PC-3 (cell line): ENCODE data around the gene STARD5. TPM values are rescaled to one million over a fixed set of nuclear protein-coding genes. Genes with fewer than 3 reads are reported as not detected.

Experiments used
- ATAC-seq: fragments of 200-7000 bp; cut with Tn5 transposase; 2 replicates; pipeline ENCODE4 v1.9.1; 2020; ENCODE audit warnings: mild to moderate bottlenecking, moderate library complexity
- BruUV-seq: library from RNA; stranded (reverse); fragments of 400-500 nt; replicated peaks from 2 replicates; lab custom pipeline; 2021; lab: Mats Ljungman, UMichigan
- CTCF ChIA-PET: fragments of 300-600 bp; sonication (Branson Sonifier 250); formaldehyde crosslinking; loops from one replicate; lab custom pipeline; 2022; ENCODE audit warnings: antibody characterized with exemption; lab: Charles Lee
- POLR2A ChIA-PET: fragments of 300-600 bp; sonication (Branson Sonifier 250); formaldehyde crosslinking; loops from one replicate; lab custom pipeline; 2022; ENCODE audit warnings: antibody characterized with exemption; ENCODE audit not compliant: unreplicated experiment; lab: Charles Lee
- DNase-seq: peaks from one replicate; pipeline ENCODE4 v3.0.0-alpha.2; 2015
- H2AFZ ChIP-seq: fragments of 300-600 bp; sonication (generic); 2 replicates; pipeline ENCODE4 v1.6.0; 2016; ENCODE audit warnings: antibody characterized with exemption, low read length
- H3F3A ChIP-seq: fragments of 300-600 bp; sonication (generic); one replicate; pipeline ENCODE4 v1.6.0; 2017; ENCODE audit warnings: antibody characterized with exemption, low read length, control low read depth, mild to moderate bottlenecking; ENCODE audit not compliant: unreplicated experiment
- H3K27ac ChIP-seq: fragments of 300-600 bp; sonication (generic); 2 replicates; pipeline ENCODE4 v1.5.1; 2016; ENCODE audit warnings: mild to moderate bottlenecking, low read length
- H3K27me3 ChIP-seq: fragments of 300-600 bp; sonication (generic); 2 replicates; pipeline ENCODE4 v1.6.1; 2016; ENCODE audit warnings: low read length, mixed read lengths
- H3K36me3 ChIP-seq: fragments of 300-600 bp; sonication (generic); 2 replicates; pipeline ENCODE4 v1.6.1; 2016; ENCODE audit warnings: low read depth, mixed run types, low read length, mixed read lengths
- H3K4me1 ChIP-seq: fragments of 300-600 bp; sonication (generic); 2 replicates; pipeline ENCODE4 v1.5.1; 2016; ENCODE audit warnings: low read length; ENCODE audit not compliant: insufficient read depth
- H3K4me2 ChIP-seq: fragments of 300-600 bp; sonication (generic); 2 replicates; pipeline ENCODE4 v1.6.0; 2016; ENCODE audit warnings: low read length
- H3K4me3 ChIP-seq: fragments of 300-600 bp; sonication (generic); 2 replicates; pipeline ENCODE4 v1.5.1; 2016; ENCODE audit warnings: mild to moderate bottlenecking, low read length, mixed read lengths
- H3K79me2 ChIP-seq: fragments of 300-600 bp; sonication (generic); 2 replicates; pipeline ENCODE4 v1.6.1; 2017; ENCODE audit warnings: low read length, mixed read lengths
- H3K9ac ChIP-seq: fragments of 300-600 bp; sonication (generic); 2 replicates; pipeline ENCODE4 v1.6.0; 2016; ENCODE audit warnings: mild to moderate bottlenecking, low read length
- H3K9me2 ChIP-seq: fragments of 300-600 bp; sonication (generic); replicated peaks from 2 replicates; pipeline ENCODE4 v1.6.1; 2016; ENCODE audit warnings: mixed run types, low read length, mixed read lengths
- H3K9me3 ChIP-seq: fragments of 300-600 bp; sonication (generic); 2 replicates; pipeline ENCODE4 v1.6.1; 2016; ENCODE audit warnings: low read length, mixed read lengths
- H4K20me1 ChIP-seq: fragments of 300-600 bp; sonication (generic); 2 replicates; pipeline ENCODE4 v1.6.1; 2016; ENCODE audit warnings: low read length, mixed read lengths
- CTCF ChIP-seq: fragments of 300-600 bp; sonication (generic); conservative IDR thresholded peaks from 2 replicates; pipeline ENCODE4 v1.5.1; 2017; ENCODE audit warnings: antibody characterized with exemption, low read depth, mild to moderate bottlenecking, low read length
- EZH2 ChIP-seq: fragments of 300-600 bp; sonication (generic); IDR thresholded peaks from one replicate; pipeline ENCODE4 v1.6.1; 2017; ENCODE audit warnings: antibody characterized with exemption, mild to moderate bottlenecking, low read length; ENCODE audit not compliant: unreplicated experiment
- EZH2phosphoT487 ChIP-seq: fragments of 300-600 bp; sonication (generic); IDR thresholded peaks from 2 replicates; pipeline ENCODE4 v1.6.1; 2018; ENCODE audit warnings: mild to moderate bottlenecking, antibody characterized with exemption, low read length, borderline replicate concordance
- intact Hi-C: fragments of 100-400 bp; cut with micrococcal nuclease; formaldehyde crosslinking; loops from 2 replicates; pipeline ENCODE4 v1.9.0; 2023
- total RNA-seq: library from RNA; depleted of rRNA; stranded (reverse); fragments of >200 nt; gene quantifications from 2 replicates; pipeline ENCODE4 v1.2.3, GENCODE V29; 2014

The STARD5 gene
- total RNA-seq, 1 experiment from 2014 or later = 5.9 TPM

GRCh38 chr15:81293728-81294515 lies 30.0 kb downstream of the STARD5 start:
- Histone ChIP-seq H3K4me3 (no peak overlapping the region), H3K9ac (no peak overlapping the region), H3K9me3 (no peaks in the 10 kb centered on the region), H3K36me3 (no peaks in the 10 kb centered on the region), H3F3A (no peaks in the 10 kb centered on the region), H3K27ac (no peak overlapping the region), H3K79me2 (no peaks in the 10 kb centered on the region), H3K9me2 (no peaks in the 10 kb centered on the region), H3K4me2 (no peak overlapping the region), H2AFZ (no peak overlapping the region), H3K4me1 (peaks cover 22% of the 10 kb centered on the region), H4K20me1 (no peaks in the 10 kb centered on the region), H3K27me3 (no peaks in the 10 kb centered on the region)
- DNase-seq = no peak
- ATAC-seq = no peak
- TF ChIP-seq CTCF (no peak), EZH2phosphoT487 (no peak), EZH2 (no peak)
- ChIA-PET CTCF (no interaction called here), POLR2A (no interaction called here)
- intact Hi-C loops = no loop called here
- no TSS peak for BruUV-seq

DNA sequence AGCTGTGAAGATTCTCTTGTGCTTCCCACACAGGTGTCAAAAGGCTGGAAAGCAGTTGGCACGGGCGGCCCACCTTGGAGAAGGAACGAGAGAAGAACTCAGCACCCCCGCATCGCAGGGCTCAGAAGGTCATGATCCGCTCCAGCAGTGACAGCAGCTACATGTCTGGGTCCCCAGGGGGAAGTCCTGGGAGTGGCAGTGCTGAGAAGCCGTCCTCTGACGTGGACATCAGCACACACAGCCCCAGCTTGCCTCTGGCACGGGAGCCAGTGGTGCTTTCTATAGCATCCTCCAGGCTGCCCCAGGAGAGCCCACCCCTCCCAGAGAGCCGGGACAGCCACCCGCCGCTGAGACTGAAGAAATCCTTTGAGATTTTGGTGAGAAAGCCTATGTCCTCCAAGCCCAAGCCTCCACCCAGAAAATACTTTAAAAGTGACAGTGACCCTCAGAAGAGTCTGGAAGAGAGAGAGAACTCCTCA lies 31.4 kb downstream of the STARD5 start:
- Histone ChIP-seq H3K36me3 (no peaks in the 10 kb centered on the region), H3K9me3 (no peaks in the 10 kb centered on the region), H3F3A (no peaks in the 10 kb centered on the region), H3K4me1 (peaks cover 10% of the 10 kb centered on the region), H4K20me1 (no peaks in the 10 kb centered on the region), H3K27ac (no peak overlapping the region), H2AFZ (no peak overlapping the region), H3K4me3 (no peak overlapping the region), H3K27me3 (no peaks in the 10 kb centered on the region), H3K79me2 (no peaks in the 10 kb centered on the region), H3K4me2 (no peak overlapping the region), H3K9ac (no peak overlapping the region), H3K9me2 (no peaks in the 10 kb centered on the region)
- DNase-seq = no peak
- no peak for TF ChIP-seq CTCF
- TF ChIP-seq EZH2phosphoT487 = no peak
- TF ChIP-seq EZH2 = no peak
- POLR2A ChIA-PET = interaction anchor here (0.7 kb wide), 1 partner anchor 34 kb away, joined by 3 read pairs; no protein-coding TSS in a partner anchor
- CTCF ChIA-PET = no interaction called here
- intact Hi-C loops = no loop called here
- no TSS peak for BruUV-seq
- no peak for ATAC-seq
